Omental fat pad (tissue), 4 donors: Measurements from ENCODE around the gene RSPH1. TPM values are rescaled to one million over a fixed set of nuclear protein-coding genes. Genes with fewer than 3 reads are reported as not detected.
A peak's percentile ranks its signal among the peaks of the same experiment; 100 is the strongest.

Source experiments
- ATAC-seq: fragments of 150-250 bp; one replicate; pipeline ENCODE4 v1.9.1; 2016; ENCODE audit warnings: mild to moderate bottlenecking, moderate library complexity; ENCODE audit not compliant: low FRiP score
- DNase-seq: peaks from one replicate; pipeline ENCODE4 v3.0.0-alpha.2; 2019; ENCODE audit warnings: low spot score
- CTCF ChIP-seq, 3 donors: fragments of 450-650 bp; IDR thresholded peaks; one replicate each; pipeline ENCODE4 v1.5.1; 2016 to 2017; ENCODE audit warnings: antibody characterized with exemption in 3 of 3, mild to moderate bottlenecking in 3 of 3, moderate library complexity in 2 of 3
- total RNA-seq, 4 donors: library from RNA; depleted of rRNA; stranded (reverse); fragments of >200 nt; gene quantifications; one replicate each; pipeline ENCODE4 v1.1.0, GENCODE V29; 2016

The RSPH1 gene
- total RNA-seq, 4 donors from 2014 or later: 0.31 to 0.37 (median 0.36) TPM; not detected in 1

GRCh38 chr21:42532466-42533181 is 36.6 kb upstream of the RSPH1 start:
- peak; percentile 41 for DNase-seq
- TF ChIP-seq CTCF (IDR thresholded peaks at IDR 0.05): no peak
- ATAC-seq: peak; percentile 16

- TF ChIP-seq CTCF (IDR thresholded peaks at IDR 0.05): no peak
- no peak for ATAC-seq
- no peak for DNase-seq
These were observed 35.7 kb upstream of the RSPH1 start for GRCh38 chr21:42531771-42532170.

DNA sequence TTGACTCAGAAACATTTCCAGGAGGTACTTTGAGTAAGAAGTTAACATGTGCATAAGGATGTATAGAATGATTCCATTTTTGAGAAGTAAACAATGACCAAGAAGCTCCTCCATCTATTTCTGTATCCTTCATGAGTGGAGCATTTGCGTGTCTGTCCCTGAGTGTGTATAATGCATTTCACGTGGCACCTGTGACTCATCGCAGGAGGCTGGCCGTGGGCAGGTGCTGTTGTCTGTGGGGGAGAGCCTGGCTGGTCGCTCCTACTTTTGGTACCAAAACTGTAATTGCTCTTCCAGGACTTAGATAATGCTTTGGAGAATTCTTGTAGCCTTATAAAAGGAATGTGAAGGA is 34.1 kb upstream of the RSPH1 start:
- ATAC-seq (no peak), DNase-seq (no peak)
- TF ChIP-seq CTCF (IDR thresholded peaks at IDR 0.05): no peak

- DNase-seq (no peak), ATAC-seq (no peak)
- TF ChIP-seq CTCF (IDR thresholded peaks at IDR 0.05): no peak
These were observed 31.6 kb upstream of the RSPH1 start for GRCh38 chr21:42527489-42528158.

GRCh38 chr21:42527127-42527488 is 31.1 kb upstream of the RSPH1 start:
- no peak for TF ChIP-seq CTCF (IDR thresholded peaks at IDR 0.05)
- no peak for ATAC-seq
- DNase-seq: no peak

GRCh38 chr21:42526379-42526727 is 30.3 kb upstream of the RSPH1 start:
- DNase-seq: no peak
- no peak for ATAC-seq
- TF ChIP-seq CTCF (IDR thresholded peaks at IDR 0.05): no peak
